Measurements from ENCODE around the gene ITGA2B.
"Not testable (repeated sequence)": the region's sequence is repeated elsewhere in the genome, so short reads cannot be mapped to it uniquely, and the experiment has no call there.

ITGA2B gene

GRCh38 chr17:44390250-44390870, 911 bp upstream of the ITGA2B start:
- no peak for DNase-seq (ENCODE audit: low spot score)

GRCh38 chr17:44389723-44390202, 314 bp upstream of the ITGA2B start:
- DNase-seq (ENCODE audit: low spot score) = no peak

- no peak for DNase-seq (ENCODE audit: low spot score)
Observed at GRCh38 chr17:44387804-44388203, 1.6 kb downstream of the ITGA2B start.

- DNase-seq (ENCODE audit: low spot score) = no peak
Observed at GRCh38 chr17:44386182-44386525, 3.3 kb downstream of the ITGA2B start.

- DNase-seq (ENCODE audit: low spot score) = no peak
Observed at GRCh38 chr17:44385287-44386181, 3.9 kb downstream of the ITGA2B start.

GRCh38 chr17:44384823-44385286, 4.6 kb downstream of the ITGA2B start:
- no peak for DNase-seq (ENCODE audit: low spot score)

GRCh38 chr17:44384281-44384822, 5.1 kb downstream of the ITGA2B start:
- no peak for DNase-seq (ENCODE audit: low spot score)

- DNase-seq (ENCODE audit: low spot score) = no peak
Observed at GRCh38 chr17:44383861-44384260, 5.6 kb downstream of the ITGA2B start.

GRCh38 chr17:44383363-44383762, 6.1 kb downstream of the ITGA2B start:
- DNase-seq (ENCODE audit: low spot score) = no peak

- DNase-seq (ENCODE audit: low spot score) = no peak
Observed at GRCh38 chr17:44382917-44383316, 6.5 kb downstream of the ITGA2B start.

- no peak for DNase-seq (ENCODE audit: low spot score)
Observed at GRCh38 chr17:44381810-44382305, 7.6 kb downstream of the ITGA2B start.

GRCh38 chr17:44380767-44381166, 8.7 kb downstream of the ITGA2B start:
- DNase-seq (ENCODE audit: low spot score) = no peak

- DNase-seq (ENCODE audit: low spot score) = no peak
Observed at GRCh38 chr17:44379887-44380286, 9.6 kb downstream of the ITGA2B start.

GRCh38 chr17:44378171-44378705, 11.2 kb downstream of the ITGA2B start:
- DNase-seq (ENCODE audit: low spot score) = no peak

GRCh38 chr17:44376779-44377178, 12.7 kb downstream of the ITGA2B start:
- DNase-seq (ENCODE audit: low spot score) = no peak

GRCh38 chr17:44376124-44376523, 13.3 kb downstream of the ITGA2B start:
- DNase-seq (ENCODE audit: low spot score) = no peak

- no peak for DNase-seq (ENCODE audit: low spot score)
Observed at GRCh38 chr17:44375196-44376017, 14.0 kb downstream of the ITGA2B start.

- DNase-seq (ENCODE audit: low spot score) = no peak
Observed at GRCh38 chr17:44374306-44375195, 14.9 kb downstream of the ITGA2B start.

- no peak for DNase-seq (ENCODE audit: low spot score)
Observed at GRCh38 chr17:44372036-44372435, 17.4 kb downstream of the ITGA2B start.

GRCh38 chr17:44369414-44370023, 19.9 kb downstream of the ITGA2B start:
- DNase-seq (ENCODE audit: low spot score) = not testable (repeated sequence)

Measured in RKO (cell line).